GM19351 (cell line): ENCODE measurements around the gene ABHD11.
"Not testable (repeated sequence)": the region's sequence is repeated elsewhere in the genome, so short reads cannot be mapped to it uniquely, and the experiment has no call there.

Experiments
- ATAC-seq: cut with Tn5 transposase; IDR thresholded peaks from one replicate; pipeline ENCODE4 v1.9.1; 2021; ENCODE audit warnings: mild to moderate bottlenecking, moderate library complexity; ENCODE audit not compliant: unreplicated experiment

ABHD11 gene

DNA sequence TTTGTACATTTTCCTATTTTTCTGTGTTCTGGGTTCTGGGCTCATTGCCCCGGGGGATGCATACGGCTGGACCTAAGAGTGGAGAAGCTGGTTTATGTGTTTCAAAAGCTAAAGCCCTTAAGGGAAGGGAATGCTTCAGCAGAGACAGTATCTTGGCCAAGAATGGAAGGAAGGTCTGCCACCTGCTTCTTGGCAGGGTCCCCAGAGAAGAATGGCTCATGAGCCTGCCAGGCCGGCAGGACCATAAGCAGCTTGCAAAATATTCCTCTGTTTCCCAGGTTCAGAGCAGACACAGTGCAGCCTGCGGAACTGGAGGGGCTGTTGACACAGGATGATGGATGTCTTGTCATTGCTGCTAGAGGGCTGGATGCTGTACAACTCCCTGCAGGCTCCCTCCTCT is 7.8 kb upstream of the ABHD11 start:
- ATAC-seq: no peak

DNA sequence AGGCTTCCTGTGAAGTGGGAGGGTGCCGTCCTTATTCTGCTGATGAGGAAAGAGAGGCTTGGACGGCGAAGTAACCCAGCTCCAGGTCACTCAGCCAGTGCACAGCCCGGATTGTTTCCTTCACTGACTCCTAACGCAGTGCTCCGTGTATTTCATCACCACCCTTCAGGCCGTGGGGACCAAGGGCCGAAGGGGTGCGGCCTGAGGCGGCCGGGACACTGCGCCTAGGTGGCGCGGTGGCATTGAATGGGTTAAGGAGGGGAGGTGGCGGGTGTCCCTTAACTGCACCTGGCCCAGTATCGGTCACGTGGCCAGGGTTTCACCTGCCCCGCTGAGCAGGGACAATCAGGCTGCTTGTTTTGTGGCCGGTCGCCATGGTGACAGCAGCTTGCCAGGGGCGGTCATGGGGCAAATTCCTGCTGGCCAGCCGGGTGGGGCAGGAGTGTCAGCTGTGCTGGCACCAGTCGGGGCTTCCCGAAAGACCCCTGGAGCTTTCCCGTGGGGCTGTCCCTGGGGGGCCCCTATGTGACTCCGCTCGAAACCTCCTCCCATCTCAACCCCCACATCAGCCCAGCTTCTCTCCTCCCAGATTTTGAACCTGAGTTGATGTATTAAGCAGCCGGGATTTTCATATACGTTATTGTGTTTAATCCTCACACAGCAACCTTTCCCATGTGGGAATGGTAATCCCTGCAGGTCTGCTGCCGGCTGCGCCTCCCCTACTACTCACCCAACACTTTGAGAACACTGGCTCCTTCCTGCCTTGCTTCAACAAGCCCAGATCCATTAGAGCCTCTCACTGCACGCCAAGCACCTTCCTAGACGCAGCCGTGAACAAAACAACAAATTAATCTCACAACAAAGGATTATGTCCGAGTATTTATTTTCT is 4.4 kb upstream of the ABHD11 start:
- ATAC-seq: no peak

DNA sequence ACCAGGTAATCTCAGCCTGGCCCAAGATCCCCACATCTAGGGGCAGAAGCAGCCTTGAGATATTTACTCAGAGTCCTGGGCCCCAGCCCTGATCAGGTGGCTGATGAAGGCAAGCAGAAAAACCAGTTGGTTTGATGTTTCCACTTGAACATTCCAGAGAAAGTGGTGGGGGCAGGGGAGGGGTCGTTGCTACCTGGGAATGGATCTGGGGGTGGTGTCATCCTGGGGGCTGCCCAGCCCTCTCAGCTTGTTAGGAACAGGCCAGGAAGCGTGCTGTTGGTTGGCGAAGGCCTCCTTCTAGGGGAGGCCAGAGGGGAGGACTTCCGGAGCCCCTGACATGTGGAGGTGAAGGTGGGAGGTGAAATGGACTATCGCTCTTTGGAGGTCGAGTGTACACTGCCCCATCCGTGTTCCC is 3.7 kb upstream of the ABHD11 start:
- no peak for ATAC-seq

DNA sequence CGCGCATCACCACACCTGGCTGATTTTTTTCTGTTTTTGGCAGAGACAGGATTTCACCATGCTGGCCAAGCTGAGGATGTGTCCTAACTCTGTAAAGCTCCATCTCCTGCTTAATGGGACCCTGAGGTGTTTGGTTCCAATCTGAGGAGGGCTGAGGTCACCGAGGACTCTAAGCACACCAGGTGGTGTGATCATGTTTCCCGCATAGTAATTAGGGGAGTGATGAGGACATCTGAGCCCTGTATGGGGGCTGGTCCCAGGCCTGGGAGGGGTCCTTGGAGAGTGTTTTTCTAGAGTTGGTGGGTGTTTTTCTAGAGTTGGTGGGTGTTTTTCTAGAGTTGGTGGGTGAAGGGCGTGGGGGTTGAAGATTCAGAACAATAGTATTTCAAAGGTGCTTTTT is 3.0 kb upstream of the ABHD11 start:
- no peak for ATAC-seq

GRCh38 chr7:73740771-73741170 is 2.2 kb upstream of the ABHD11 start:
- no peak for ATAC-seq

DNA sequence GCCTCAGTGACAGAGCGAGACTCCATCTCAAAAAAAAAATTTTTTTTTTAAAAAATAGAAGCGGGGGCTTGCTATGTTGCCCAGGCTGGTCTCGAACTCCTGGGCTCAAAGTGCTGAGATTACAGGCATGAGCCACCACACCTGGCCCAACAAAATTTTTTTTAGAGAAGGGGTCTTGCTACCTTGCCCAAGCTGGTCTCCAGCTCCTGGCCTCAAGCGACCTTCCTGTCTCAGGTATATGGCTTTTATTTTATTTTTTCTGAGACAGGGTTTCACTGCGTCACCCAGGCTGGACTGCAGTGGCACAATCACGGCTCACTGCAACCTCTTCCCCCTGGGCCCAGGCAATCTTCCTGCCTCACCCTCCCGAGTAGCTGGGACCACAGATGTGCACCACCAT is 1.6 kb upstream of the ABHD11 start:
- no peak for ATAC-seq

DNA sequence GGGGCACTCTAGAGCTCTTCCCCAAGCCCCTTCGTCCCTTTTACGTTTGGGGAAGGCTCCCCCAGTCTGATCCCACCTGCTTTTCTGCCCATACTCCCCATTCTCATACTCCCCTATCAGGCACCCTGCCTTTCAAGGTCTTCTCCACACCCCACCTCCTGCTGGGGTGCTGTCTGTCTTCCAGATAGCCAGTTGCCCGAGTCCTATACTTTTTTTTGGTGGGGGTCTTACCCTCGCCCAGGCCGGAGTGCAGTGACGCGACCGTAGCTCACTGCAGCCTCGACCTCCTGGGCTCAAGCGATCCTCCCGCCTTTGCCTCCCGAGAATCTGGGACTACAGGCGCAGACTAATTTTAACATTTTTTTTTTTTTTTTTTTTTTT is 775 bp upstream of the ABHD11 start:
- peak; percentile 10 for ATAC-seq

DNA sequence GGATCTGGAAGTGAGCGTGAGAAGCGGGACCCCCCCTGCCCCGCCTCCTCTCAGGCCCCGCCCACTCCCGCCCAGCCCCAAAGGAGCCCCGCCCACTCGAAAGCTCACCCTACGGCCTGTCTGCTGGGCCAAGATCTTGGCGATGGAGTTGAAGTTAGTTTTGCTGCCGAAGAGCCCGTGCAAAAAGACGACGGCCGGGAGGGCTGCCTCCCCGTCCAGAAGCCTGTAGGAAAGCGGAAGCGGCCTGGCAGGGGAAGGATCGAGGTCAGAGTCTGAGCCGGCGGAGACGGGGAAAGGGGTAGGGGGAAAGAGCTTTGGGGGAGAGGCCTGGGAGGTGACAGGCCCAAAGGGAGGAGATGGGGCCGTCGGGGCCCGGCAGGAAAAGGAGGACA is 386 bp downstream of the ABHD11 start:
- ATAC-seq: no peak

- no peak for ATAC-seq
Measured at GRCh38 chr7:73737491-73738219, 947 bp downstream of the ABHD11 start.

DNA sequence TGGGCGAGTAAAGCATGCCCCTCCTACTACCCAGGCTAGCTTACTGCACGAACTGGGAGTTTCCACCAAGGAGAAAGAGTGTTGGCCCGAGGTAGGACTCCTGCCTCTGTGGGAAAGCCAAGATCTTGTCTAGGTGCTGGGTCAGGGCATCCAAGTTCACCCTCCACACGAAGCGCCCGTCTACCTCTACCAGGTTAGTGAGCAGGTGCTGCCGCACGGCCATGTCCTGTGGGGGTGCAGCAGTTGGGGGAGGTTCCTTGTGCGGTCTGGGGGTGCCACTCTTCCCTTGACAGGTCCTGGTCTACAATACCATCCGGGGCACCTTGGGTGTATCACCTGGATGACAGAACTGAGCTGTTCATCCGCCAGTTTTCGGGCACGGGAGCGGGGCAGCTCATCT is 1.7 kb downstream of the ABHD11 start:
- ATAC-seq: no peak

DNA sequence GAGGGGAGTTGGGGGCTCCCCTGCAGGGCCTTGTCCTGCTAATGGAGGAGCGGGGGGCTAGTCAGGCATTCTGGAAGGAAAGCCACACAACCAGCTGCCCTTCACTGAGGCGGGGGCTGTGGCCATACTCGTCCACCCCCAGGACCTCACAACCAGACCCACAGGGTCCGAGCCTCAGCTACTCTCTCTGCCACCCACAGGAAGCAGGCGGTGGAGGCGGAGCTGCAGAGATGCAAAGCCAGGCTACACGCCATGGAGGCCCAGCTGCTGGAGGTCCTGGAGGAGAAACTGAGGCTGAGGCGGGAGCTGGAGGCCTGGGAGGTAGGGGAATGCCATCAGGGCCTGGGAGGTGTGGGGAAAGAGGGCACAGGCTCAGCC is 3.1 kb downstream of the ABHD11 start:
- no peak for ATAC-seq

DNA sequence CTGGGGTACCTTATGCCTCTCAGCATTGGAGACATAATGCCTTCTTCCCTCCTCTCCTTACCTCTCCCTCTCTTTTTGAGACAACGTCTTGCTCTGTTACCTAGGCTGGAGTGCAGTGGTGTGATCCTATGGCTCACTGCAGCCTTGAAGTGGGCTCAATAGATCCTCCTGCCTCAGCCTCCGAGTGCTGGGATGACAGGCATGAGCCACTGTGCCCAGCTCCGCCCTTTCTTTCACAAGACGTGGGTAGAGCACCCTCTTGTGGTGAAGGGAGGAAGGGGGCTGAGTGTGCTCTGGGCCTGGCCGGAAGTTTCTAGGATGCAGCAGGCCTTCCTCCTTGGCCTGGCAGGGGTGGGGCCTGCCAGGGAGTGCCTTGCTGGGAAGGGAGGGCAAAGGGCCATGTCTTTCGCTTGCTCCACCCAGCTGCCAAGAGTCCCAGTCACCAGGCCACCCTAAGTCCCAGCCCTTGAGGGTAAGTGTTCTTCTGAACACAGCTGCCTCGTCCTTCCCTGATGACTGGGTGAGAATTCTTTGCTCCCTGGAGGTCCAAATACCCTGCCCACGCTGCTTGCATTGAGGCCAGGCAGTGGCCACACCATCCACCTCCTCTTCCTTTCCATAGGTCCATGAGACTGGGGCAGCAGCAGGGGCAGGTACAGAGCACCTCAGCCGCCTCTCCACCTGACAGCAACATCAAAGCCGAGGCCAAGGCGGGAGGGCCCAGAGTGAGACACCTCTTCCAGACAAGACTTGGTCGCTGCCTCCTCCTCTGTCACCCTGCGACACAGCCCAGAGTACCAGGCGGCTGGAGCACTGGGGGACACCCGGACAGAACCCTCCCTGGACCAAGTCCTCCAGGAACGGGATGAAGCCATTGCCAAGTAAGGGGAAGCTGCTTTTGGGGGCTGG is 3.7 kb downstream of the ABHD11 start:
- ATAC-seq: peak; percentile 43

DNA sequence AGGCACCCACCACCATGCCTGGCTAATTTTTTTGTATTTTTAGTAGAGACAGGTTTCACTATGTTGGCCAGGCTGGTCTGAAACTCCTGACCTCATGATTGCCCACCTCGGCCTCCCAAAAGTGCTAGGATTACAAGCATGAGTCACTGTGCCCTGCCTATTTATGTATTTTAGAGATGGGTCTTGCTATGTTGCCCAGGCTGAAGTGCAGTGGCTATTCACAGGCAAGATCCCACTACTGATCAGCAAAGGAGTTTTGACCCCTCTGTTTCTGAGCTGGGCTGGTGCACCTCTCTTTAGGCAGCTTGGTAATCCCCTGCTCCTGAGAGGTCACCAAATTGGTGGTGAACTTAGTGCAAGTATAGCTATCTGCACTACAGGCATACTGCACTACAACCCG is 6.2 kb downstream of the ABHD11 start:
- no peak for ATAC-seq

DNA sequence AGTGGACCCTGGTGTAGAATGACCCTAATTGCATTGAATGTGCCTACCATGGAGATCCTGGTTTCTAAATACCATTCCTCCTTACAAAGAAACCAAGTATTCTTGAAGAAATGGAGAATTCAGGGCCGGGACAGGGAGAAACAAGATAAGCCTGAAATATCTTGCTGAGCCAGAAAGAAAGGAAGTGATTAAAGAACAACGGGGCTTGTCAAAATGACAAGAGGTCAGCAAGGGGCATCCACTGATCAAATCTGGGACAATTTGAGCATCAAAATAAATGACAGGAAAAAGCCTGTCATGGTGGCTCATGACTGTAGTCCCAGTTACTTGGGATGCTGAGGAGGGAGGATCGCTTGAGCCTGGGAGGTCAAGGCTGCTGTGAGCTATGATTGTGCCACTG is 8.1 kb downstream of the ABHD11 start:
- no peak for ATAC-seq

DNA sequence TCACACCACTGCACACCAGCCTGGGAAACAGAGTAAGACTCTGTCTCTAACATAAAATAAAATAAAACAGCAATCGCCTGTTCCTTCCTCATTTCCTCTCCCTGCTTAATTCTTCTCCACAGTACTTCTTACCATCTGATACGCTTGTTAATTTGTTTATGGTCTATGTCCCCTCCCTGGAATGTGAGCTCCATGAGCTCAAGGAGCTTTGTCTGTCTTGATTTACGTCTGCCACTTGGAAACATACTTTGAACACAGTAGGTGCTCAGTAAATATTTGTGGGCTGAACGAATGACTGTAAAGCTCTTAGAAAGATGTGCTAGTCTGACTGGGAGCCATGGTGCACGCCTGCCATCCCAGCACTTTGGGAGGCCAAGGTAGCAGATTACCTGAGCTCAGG is 10.1 kb downstream of the ABHD11 start:
- ATAC-seq: no peak

DNA sequence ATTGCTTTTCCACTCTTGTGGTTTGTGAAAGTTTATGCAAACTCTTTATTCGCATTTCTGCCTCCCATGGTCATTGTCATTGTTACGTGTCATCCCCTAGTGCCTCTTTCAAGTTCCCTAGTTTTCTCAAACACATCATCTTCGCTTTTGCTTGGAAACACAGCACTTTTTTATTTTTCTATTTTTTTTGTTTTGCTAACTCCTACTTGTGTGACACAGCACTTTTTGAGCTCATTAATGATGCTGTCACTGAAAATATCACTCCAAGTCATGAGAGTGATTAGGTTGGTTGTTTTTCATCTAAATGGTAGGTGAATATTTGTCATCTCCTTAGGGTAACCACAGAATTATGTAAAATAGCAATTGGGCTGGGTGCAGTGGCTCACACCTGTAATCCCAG is 10.7 kb downstream of the ABHD11 start:
- ATAC-seq: no peak

GRCh38 chr7:73726083-73726466 is 12.5 kb downstream of the ABHD11 start:
- no peak for ATAC-seq

DNA sequence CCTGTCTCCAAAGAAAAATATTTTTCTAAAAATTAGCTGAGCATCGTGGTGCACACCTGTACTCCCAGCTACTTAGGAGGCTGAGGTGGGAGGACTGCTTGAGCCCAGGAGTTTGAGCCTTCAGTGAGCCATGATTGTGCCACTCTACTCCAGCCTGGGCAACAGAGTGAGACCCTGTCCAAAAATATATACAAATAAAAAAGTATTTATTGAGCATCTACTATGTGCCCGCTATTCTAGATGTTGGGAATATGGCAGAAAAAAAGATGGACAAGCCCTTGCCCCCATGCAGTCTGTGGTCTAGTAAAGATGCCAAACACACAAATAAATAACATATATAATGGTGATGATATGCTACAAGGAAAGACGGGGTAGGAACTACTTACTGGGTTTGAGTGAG is 14.8 kb downstream of the ABHD11 start:
- ATAC-seq: no peak

- no peak for ATAC-seq
Measured at GRCh38 chr7:73722785-73723184, 15.8 kb downstream of the ABHD11 start.

DNA sequence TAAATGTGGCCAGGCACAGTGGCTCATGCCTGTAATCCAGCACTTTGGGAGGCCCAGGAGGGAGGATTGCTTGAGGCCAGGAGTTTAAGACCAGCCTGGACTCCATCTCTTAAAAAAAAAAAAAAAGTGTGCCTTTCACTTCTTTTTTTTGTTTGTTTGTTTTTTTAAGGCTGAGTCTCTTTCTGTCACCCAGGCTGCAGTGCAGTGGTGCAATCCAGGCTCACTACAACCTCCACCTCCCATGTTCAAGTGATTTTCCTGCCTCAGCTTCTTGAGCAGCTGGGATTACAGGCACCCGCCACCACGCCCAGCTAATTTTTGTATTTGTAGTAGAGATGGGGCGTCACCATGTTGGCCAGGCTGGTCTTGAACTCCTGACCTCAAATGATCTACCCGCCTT is 16.4 kb downstream of the ABHD11 start:
- ATAC-seq: not testable (repeated sequence)

- no peak for ATAC-seq
Measured at GRCh38 chr7:73721377-73721817, 17.2 kb downstream of the ABHD11 start.
